Body of pancreas (tissue), 4 donors: Measurements from ENCODE around the gene PHRF1. TPM values are rescaled to one million over a fixed set of nuclear protein-coding genes. Genes with fewer than 3 reads are reported as not detected.

ENCODE experiments used
- ATAC-seq: fragments of 150-250 bp; one replicate; pipeline ENCODE4 v1.9.1; 2016
- DNase-seq, 4 donors: peaks; one replicate each; pipeline ENCODE4 v3.0.0-alpha.2; 2019
- H3K27ac ChIP-seq, 4 donors: fragments of 200-600 bp; sonication (generic); 1 replicate in 3 of 4; 2 replicates in 1 of 4; pipeline versions ENCODE4 v1.5.1 to v1.6.1; 2016 to 2019; ENCODE audit warnings: mild to moderate bottlenecking in 1 of 4, mixed read lengths in 1 of 4, moderate library complexity in 1 of 4
- H3K27me3 ChIP-seq, 2 donors: fragments of 200-600 bp; sonication (generic); one replicate each; pipeline ENCODE4 v1.6.0; 2016; ENCODE audit warnings: mild to moderate bottlenecking in 1 of 2
- H3K36me3 ChIP-seq, 2 donors: fragments of 200-600 bp; sonication (generic); replicated peaks in 1 of 2; 2 replicates each; pipeline ENCODE4 v1.5.1; 2016; ENCODE audit warnings: low read depth in 2 of 2; ENCODE audit not compliant: insufficient read depth in 1 of 2
- H3K4me1 ChIP-seq: fragments of 200-600 bp; sonication (generic); one replicate; pipeline ENCODE4 v1.6.0; 2016
- H3K4me3 ChIP-seq, 2 donors: fragments of 200-600 bp; sonication (generic); 1 replicate in 1 of 2; 2 replicates in 1 of 2; pipeline ENCODE4 v1.5.1; 2016 to 2019
- H3K9me3 ChIP-seq, 3 donors: fragments of 200-600 bp; sonication (generic); 1 replicate in 2 of 3; 2 replicates in 1 of 3; pipeline ENCODE4 v1.5.1; 2016
- POLR2A ChIP-seq, 3 donors: fragments of 450-650 bp; IDR thresholded peaks; one replicate each; pipeline ENCODE4 v1.6.1; 2016; ENCODE audit warnings: antibody characterized with exemption in 3 of 3, mild to moderate bottlenecking in 2 of 3
- WGBS, 2 donors: methylation state at CpG; one replicate each; pipeline ENCODE4 v1.1.5; 2017; 5-methylcytosine and 5-hydroxymethylcytosine counted together
- intact Hi-C: fragments of 100-400 bp; cut with DNase I; formaldehyde crosslinking; loops from one replicate; pipeline ENCODE4 v1.15.1; 2023
- total RNA-seq, 2 donors: library from RNA; depleted of rRNA; stranded (reverse); fragments of >200 nt; gene quantifications; one replicate each; pipeline ENCODE4 v1.1.0, GENCODE V29; 2016
- TF ChIP-seq, protein P1 (sequence below), 7 experiments: fragments of 450-650 bp in 4 of 7; fragments of 200-600 bp in 3 of 7; sonication (generic) in 3 of 7; IDR thresholded peaks; one replicate each; pipeline ENCODE4 v1.5.1; 2016 to 2019; ENCODE audit warnings: antibody characterized with exemption in 7 of 7

PHRF1 gene
- total RNA-seq, 2 donors from 2014 or later, result 18.2 to 34.3 TPM

DNA sequence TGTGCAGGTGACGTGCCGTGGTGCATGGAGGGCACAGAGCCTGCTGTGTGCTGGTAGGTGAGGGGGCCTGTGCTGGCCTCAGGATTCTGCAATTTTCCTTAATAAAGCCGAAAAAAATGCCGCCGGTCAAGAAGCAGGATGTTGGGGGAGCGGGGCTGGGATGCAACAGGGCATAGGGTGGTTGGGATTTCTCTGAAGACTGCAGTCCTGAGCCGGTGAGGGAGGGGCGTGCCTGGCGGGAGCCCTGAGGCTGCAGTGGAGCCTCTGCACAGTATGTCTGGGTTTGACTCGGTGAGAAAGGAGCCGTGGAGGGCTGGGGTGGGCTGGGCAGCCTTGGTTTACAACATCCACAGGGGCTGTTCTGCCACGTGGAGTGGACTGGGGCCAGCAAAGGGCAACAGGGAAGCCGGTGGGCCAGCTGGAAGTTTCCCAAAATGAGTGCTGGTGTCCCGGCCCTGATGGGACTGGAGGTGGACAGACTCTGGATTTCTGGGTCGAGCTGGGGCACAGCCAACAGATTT is 47.1 kb downstream of the PHRF1 start:
- ATAC-seq, result no peak
- no peak for TF ChIP-seq POLR2A (IDR thresholded peaks at IDR 0.05)
- TF ChIP-seq, protein P1, sequence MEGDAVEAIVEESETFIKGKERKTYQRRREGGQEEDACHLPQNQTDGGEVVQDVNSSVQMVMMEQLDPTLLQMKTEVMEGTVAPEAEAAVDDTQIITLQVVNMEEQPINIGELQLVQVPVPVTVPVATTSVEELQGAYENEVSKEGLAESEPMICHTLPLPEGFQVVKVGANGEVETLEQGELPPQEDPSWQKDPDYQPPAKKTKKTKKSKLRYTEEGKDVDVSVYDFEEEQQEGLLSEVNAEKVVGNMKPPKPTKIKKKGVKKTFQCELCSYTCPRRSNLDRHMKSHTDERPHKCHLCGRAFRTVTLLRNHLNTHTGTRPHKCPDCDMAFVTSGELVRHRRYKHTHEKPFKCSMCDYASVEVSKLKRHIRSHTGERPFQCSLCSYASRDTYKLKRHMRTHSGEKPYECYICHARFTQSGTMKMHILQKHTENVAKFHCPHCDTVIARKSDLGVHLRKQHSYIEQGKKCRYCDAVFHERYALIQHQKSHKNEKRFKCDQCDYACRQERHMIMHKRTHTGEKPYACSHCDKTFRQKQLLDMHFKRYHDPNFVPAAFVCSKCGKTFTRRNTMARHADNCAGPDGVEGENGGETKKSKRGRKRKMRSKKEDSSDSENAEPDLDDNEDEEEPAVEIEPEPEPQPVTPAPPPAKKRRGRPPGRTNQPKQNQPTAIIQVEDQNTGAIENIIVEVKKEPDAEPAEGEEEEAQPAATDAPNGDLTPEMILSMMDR (IDR thresholded peaks at IDR 0.05), result no peak
- H3K4me1 ChIP-seq, result no peaks in the 10 kb centered on the region
- no peak overlapping the region for H3K4me3 ChIP-seq
- DNase-seq, result peak in 1 of 4 donors; percentile 17
- no peak overlapping the region for H3K27ac ChIP-seq
- WGBS, 2 donors, result 79 to 93% methylated on average over 12 to 14 of the region's 15 CpGs
- no peaks in the 10 kb centered on the region for H3K36me3 ChIP-seq
- intact Hi-C loops, result no loop called here
- no peaks in the 10 kb centered on the region for H3K27me3 ChIP-seq
- H3K9me3 ChIP-seq, result no peaks in the 10 kb centered on the region

DNA sequence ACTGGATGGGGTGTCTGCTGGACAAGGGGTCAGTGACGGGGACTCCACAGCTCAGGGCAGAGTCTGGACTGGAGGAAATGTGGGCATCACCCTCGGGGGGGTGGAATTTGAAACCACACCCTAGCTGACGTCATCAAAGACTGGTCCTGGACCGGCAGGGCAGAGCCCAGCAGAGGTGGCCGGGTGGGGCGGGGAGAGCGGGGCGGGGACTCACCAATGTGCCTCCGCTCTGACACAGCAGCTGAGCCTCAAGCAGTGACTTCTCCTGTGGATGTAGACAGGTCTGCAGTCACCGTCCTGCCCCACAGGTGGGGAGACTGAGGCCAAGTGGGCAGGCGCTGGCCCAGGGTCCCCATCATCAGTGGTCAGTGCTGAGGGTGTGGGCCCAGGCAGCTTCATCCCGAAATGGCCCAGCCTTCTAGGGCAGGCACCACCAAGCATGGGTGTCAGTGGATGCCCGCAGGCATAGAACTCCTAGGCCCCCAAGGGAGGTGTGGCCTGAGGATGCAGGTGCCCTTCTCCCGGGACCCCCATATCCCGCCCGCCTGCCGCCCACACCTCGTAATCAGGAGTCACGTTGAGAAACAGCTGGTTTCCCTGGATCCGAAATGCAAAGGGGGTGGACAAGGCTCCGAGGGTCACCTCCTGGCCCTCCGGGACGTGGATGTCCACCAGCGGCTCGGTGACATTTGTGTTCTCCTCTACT is 47.9 kb downstream of the PHRF1 start:
- Histone ChIP-seq H3K4me3 (no peak overlapping the region), H3K27me3 (no peaks in the 10 kb centered on the region), H3K36me3 (no peaks in the 10 kb centered on the region), H3K27ac (no peak overlapping the region), H3K9me3 (no peaks in the 10 kb centered on the region), H3K4me1 (no peaks in the 10 kb centered on the region)
- DNase-seq (peak in 1 of 4 donors; percentile 42), ATAC-seq (no peak)
- TF ChIP-seq, protein P1 (IDR thresholded peaks at IDR 0.05), result no peak
- no peak for TF ChIP-seq POLR2A (IDR thresholded peaks at IDR 0.05)
- intact Hi-C loops, result no loop called here
- 81 to 85% methylated on average over 14 to 21 of the region's 25 CpGs for WGBS, 2 donors

DNA sequence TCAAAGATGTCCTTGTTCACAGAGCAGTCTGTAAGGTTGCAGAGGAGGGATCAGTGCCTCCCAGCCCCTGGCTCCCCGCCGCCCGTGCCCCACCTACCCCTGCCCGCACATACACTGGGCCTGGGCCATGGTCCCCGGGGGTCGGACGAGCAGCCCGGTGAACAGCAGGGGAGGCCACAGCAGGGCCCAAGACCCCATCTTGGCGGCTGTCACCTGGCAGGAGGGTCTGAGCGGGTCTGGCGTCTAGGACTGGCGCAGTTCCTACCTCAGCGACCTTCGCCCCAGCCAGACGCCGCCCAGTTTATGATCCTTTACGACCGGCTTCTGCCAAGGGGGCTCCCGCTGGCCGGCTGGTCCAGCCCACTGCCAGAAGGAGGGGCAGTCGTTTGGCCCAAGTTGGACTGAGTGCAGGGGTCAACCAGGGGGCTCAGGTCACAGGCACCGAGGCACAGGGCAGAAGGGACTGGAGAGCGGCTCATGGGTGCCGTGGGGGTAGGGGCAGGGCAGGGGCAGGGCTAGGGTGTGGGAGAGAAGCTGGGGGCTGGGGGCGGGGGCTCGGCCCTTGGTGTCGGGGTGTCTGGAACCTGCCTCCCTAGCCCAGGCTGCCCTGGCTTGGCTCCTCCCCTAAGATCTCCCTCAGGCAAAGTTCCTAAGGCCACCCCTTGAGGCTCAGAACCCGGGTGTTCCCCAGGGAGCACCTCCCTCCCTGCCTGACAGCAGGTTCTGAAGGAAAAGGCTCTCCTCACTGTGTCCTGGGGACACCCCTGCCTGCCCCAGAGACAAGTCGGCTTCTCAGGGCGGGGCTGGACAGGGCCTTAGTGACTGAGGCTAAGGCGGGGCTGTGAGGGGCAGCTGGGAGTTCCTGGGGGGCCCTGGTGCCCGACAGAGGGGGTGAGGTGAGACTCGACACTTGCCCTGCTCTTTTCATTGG is 48.7 kb downstream of the PHRF1 start, which contains the start of gene CDHR5:
Gene CDHR5, minus strand, starts transcription at position 251 of the 931 bp plus-strand sequence. Its CDS starts 53 bp downstream, at position 198.
- Histone ChIP-seq H3K9me3 (no peaks in the 10 kb centered on the region), H3K27me3 (no peaks in the 10 kb centered on the region), H3K4me1 (no peaks in the 10 kb centered on the region), H3K4me3 (no peak within 1 kb of the TSS), H3K27ac (no peak within 1 kb of the TSS), H3K36me3 (no peaks in the 10 kb centered on the region)
- intact Hi-C loops, result no loop called here
- DNase-seq, result peak in 1 of 4 donors; percentile 16
- ATAC-seq, result peak; percentile 4
- 75 to 77% methylated on average over 13 to 29 of the region's 33 CpGs for WGBS, 2 donors
- TF ChIP-seq, protein P1 (IDR thresholded peaks at IDR 0.05), result no peak
- no peak for TF ChIP-seq POLR2A (IDR thresholded peaks at IDR 0.05)

DNA sequence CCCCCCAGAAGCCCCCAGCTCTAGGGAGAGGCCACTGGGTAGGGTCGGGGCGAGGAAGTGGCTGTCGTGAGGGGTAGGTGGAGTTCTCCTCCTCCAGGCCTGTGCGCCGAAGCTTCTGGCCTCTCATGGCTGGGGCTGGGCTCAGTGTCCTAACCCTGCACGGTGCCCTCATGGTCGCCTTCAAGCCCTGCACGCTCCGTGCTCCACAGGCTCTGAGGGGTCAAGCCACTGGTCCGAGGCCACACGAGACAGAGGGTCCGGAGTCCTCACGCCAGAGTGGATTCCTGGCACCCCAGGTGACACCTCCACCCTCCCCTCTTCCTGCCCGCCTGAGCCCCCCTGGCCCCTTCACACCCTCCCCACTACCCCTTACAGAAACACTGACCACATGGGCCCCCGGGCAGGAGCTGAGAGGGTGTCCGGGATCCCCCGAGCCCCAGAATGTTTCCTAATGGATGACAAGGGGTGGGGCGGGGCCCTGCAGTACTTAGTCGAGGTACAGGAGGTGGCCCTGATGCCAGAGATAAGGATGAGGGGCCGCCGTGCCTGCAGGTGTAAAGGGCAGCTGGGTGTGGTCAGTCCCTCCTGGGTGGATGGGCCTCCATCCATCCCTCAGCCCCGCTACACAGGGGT is 49.5 kb downstream of the PHRF1 start:
- Histone ChIP-seq H3K9me3 (no peaks in the 10 kb centered on the region), H3K4me3 (no peak overlapping the region), H3K27ac (no peak overlapping the region), H3K36me3 (no peaks in the 10 kb centered on the region), H3K4me1 (no peaks in the 10 kb centered on the region), H3K27me3 (no peaks in the 10 kb centered on the region)
- intact Hi-C loops, result no loop called here
- 83 to 90% methylated on average over 13 to 22 of the region's 22 CpGs for WGBS, 2 donors
- DNase-seq (peak in 1 of 4 donors; percentile 11), ATAC-seq (peak; percentile 7)
- TF ChIP-seq, protein P1 (IDR thresholded peaks at IDR 0.05), result no peak
- no peak for TF ChIP-seq POLR2A (IDR thresholded peaks at IDR 0.05)
